ENCODE measurements around the gene PLN.

PLN gene

DNA sequence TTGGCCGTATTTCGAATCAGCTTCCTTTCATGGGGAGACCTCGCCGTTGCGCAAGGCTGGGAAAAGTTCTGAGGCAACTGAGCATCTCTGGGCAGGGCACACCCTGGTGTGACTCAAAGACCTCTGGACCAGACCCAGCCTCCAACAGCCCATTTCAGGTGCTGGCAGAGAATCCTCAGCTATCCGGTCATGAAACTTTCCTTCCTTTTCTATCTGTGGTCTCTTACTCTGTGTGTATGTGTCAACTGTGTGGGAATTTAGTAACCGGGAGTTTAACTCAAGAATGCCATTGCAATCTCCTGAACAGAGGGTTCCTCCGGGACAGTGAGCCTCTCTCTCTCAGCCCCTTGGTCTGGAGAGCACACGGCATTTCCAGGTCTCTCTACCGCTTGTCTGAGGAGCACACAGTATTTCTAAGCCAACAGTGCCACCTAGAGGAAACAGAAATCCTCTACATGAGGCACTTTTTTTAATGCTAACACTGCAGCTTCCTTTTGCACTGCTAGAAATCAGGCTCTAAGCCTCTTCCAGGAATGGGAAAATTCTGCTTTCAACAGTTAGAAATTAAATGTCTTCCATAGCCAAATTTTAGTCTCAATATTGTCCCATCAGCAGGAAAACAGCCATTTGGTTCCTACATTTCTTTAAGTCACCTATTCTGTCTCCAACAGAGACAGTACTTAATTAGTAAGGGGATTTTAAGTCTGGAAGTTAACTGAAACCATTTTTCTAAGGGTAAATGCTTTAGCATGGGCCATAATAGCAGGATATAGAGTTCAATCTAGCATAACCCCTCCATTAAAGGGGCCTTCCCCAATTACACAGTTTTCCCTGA is 32.7 kb downstream of the PLN start:
- peak; percentile 13 for DNase-seq

DNA sequence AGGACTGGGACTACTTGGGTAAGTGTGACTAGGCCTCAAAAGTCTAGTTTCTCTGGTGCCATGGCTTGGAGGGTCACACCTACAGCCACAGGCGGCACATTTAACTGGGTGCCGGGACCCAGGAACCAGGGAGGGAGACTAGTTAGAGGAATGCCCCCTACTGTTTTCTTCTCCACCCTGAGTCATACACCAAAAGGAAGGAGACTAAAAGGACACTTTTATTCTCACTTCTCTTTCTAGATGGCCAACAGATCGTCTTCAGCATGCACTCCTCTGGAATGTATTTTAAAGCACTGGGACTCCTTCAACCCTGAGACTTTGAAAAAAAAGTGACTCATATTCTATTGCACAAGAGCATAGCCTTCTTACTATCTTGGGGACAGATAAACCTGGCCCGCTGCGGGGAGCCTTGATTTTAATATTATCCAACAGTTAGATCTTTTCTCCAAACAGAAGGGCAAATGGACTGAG is 33.4 kb downstream of the PLN start:
- no peak for DNase-seq

DNA sequence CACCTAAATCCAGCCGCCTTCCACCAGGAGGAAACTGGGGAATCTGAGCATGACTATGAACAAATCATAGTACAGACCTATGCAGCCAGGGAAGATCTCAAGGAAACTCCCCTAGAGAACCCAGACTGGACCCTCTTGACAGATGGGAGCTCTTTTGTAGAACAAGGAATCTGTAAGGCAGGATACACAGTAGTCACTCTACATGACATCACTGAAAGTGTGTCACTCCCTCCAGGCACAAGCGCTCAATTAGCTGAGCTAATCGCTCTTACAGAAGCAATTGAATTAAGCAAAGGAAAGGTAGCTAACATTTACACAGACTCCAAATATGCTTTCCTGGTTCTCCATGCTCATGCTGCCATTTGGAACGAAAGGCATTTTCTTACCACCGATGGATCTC is 36.8 kb downstream of the PLN start:
- DNase-seq = no peak

DNA sequence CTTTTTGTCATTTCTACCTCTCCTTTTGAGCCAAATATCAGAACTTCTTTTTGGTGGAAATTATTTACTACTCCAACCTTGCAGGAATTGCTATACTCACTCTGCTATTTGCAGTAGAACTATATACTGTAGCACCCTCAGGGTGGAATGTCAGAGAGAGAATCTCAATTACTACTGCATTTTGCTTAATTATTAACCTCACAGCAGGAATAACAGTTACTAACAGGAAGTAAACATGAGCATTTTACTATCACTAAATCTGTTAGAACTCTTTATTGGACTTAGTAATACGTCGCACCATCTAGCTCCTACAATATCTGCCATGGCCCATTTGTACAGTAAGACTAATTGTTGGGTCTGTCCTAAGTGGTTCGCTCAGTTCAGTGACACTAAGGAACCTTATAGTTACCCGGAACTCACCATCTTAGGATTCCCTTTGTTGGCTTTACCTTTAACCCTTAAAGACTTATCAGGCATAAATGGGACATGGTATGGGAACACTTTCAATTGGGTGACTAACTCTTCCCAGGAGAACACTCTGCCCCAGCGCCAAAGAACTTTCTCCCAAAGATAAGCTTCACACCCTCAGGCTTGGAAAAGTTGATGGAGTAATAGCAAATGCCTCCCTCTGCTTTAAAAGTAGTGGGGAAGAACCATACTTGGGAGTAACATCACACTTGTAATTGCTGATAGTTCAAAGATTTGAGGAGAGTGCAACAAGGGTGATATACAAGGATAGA is 38.8 kb downstream of the PLN start:
- DNase-seq = no peak

DNA sequence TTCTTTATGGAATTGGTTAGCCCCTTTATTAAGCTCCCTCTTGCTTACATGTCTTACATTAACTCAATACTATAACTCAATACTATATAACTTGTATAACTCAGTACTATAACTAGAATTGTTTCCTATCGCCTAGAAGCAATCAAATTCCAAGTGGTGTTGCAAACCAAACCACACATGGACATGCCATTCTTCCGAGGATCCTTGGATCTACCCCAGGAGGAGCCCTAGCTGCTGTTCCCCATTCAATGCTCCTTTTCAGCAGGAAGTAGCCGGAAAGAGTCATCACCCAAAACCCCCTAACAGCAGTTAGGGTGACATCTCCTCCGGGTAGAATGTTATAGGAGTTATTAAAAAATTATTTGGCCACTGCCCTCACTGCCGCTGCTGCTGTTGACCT is 40.5 kb downstream of the PLN start:
- no peak for DNase-seq

DNA sequence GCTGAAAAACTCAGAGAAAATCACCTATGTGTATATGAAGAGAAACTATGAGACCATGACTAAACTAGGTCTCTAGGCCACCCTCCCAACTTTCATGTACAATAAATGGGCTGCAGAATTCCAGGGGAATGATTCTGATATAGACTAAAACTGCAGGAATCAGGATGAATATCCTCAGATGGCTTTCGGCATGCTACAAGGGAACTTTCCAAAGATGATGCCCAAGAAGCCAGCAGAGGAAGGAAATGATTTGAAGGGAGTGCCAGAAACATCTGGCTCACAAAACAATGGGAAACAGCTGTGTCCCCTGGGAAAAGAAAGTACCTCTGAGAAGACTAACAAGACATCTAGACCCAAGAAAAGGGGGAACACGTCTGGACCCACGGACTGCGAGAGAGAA is 41.1 kb downstream of the PLN start:
- DNase-seq = no peak

DNA sequence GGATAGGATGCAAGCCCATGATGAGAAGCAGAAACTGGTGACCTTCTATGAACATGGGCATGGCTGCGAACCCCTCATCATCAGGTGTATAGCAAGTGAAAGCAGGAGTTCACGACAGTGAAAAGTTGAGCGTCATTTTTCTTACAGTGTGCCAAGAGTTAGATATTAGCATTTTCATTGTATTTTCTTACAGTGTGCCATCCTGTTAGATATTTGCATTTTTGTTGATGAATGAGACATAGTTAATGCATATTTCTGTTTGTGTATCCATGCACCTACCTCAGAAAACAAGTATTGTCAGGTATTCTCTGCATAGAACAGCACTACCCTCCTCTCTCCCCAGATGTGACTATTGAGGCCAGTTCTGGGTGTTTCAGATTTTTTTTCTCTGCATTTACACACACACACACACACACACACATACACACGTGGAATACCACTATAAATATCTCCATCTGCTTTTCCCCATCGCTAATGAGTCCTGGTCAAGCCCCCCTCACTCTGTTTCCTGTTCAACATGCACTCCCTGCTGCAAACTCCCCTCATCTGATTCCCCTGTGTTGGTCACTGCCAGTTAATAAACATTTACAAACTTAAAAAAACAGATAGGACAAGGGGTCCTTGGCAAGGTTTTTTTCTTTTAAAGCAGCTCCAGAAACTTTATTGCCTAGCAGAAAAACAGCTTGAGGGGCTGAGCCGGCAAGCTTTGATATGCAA is 41.7 kb downstream of the PLN start:
- no peak for DNase-seq

DNA sequence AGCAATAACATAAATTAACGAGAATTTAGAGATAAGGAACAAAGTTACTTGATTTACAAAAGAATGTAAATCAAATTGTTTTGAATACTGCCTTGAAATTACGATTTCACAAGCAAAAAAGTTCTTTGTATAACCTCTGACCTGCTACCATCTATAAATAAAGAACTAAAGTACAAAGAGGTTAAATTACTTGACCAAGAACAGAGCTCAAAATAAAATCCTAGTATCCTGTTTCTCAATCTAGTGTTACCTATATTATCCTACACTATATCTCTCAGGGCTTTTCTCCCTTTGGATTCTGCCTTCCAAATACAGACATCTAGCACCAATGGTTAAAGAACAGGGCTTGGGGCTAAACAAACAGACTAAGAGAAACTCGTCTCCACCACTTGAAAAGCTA is 43.8 kb downstream of the PLN start:
- no peak for DNase-seq

DNA sequence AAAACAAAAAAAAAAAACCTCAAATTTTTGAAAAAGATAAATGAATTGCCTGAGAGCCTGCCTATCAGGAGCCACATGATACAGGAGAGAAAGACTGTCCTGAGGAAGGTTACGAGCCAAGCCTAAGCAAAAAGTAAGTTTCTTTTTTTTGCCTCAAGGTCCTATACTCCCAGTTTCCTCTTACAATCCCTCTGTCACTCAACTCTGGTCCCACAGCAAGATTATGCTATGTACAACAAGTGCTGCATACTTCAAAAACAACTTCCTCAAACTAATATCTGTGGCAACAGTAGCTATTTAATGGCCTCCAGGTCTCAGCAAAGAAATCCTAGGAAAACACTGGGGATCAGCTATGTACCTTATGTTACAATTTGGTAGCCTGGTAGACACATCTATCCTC is 46.8 kb downstream of the PLN start:
- DNase-seq = no peak

DNA sequence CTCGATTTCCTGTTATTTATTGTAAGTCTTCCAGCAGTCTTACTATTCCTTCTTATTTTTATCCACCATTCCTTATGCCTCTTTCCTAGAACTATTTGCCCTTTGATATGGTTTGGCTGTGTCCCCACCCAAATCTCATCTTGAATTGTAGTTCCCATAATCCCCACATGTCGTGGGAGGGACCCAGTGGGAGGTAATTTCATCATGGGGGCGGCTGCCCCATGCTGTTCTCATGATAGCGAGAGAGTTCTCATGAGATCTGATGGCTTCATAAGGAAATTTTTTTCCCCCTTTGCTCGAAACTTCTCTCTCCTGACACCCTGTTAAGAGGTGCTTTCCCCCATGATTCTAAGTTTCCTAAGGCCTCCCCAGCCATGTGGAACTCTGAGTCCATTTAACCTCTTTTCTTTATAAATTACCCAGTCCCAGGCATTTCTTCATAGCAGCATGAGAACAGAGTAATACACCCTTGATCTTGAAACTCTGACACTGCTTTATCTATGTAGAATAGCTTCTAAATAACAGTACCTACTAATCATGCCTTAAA is 48.8 kb downstream of the PLN start:
- DNase-seq = no peak

DNA sequence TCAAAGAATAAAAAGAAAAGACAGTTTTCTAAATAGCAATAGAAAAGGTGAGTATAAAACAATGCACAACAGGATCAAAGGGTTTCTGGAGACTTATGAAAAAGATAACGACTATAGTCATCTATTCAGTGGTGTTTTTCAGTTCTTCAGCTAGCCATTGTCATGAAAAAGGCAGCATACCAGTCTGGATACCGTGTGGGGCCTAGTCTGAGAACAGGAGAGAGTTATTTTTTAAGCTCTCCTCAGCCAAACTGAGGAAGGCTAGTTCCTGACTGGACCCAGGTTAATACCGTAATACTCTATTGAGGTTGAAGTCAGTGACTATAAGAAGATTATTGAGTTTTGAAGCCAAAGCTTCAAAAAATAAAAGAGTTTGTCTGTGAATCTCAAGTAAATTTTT is 49.5 kb downstream of the PLN start:
- no peak for DNase-seq

DNA sequence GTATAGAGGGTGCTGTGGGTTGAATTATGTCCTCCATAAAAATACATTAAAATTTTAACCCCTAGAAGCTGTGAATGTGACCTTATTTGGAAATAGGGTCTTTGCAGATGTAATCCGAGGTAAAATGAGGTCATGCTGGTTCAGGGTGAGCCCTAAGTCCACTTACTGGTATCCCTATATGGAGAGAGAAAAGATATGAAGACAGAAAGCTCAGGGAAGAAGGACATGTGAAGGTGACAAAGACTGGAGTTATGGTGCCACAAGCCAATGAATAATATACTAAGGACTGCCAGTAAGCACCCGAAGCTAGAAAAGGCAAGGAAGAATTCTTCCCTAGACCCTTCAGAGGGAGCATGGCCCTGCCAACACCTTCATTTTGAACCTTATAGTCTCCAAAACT is 50.2 kb downstream of the PLN start:
- no peak for DNase-seq

DNA sequence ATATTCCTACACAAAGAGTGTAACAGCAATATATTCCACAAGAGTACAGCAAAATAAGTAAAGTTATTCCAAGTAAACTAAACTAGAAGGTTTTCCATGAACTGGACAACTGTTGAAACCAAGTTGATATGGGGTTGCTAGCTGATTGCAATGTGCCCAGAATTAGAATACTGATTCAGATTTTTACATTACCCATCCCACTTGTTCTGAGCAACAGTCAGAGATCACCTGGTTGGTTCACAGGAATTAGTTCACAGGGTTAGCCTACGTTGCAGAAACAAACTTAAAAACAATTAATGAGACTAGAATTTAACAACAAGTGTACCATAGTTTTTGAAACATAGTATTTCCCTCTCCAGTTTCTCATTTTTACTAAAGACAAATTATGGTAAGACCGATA is 54.2 kb downstream of the PLN start:
- DNase-seq = no peak

DNA sequence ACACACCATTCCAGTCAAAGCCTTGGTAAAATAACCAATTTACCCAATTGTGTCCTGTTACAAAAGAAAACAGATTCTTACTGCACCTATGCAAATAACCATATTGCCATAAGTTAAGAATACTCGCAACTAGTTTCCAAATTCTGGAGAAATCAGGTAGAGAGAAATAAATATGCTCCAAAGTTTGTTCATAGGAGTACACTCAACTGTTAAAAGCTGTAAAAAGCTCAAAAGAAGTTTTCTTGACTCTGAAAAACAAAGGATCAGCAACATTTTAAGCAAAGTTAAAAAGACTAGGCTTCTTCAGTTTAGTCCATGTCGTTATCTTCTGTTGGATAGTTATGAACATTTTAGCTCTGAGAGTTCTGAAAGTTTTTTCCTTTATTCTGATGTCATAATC is 55.3 kb downstream of the PLN start:
- no peak for DNase-seq

DNA sequence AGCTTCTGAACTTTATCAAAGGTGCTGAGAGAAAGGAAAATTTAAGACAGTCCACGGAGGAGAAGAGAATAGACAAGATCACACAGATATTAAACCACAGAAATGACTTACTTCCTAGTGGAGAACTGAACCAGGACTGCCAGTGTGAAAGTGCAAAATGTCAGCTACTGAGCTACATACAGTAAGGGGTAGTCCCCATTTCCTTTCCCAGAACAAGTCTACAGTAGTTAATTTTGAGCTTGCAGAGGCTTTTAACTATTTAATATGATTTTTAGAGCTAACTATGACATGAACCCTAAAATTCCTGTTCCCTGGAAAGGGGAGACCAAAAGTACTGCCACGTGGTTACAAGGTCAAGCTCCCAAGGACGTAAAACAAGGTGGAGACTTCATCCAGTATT is 58.2 kb downstream of the PLN start:
- DNase-seq = no peak

DNA sequence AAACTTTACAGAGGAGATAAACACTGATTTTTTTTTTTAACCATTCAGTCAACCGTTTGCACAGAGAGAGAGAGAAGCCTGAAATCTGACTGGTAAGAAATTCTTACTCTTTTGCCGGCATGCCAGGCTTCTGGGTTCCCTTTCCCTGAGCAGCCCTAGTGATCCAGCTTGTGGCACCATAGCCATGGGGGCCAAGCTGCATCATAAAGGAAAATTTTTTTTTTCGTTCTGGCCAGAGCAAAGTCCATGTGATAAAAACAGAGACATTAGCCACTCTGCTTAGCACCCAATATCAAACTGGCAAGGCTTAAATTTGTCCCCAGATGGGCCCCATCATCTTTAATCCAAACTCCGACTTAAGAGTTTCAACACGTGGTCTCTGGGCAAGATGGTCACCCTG is 58.8 kb downstream of the PLN start:
- DNase-seq = no peak

All from effector CD4-positive, alpha-beta T cell (primary cell).